Islet precursor cell (in vitro differentiated cells): Measurements from ENCODE around the gene USP47.

Source experiments
- DNase-seq: peaks from one replicate; pipeline ENCODE4 v3.0.0-alpha.2; 2018

Gene USP47

DNA sequence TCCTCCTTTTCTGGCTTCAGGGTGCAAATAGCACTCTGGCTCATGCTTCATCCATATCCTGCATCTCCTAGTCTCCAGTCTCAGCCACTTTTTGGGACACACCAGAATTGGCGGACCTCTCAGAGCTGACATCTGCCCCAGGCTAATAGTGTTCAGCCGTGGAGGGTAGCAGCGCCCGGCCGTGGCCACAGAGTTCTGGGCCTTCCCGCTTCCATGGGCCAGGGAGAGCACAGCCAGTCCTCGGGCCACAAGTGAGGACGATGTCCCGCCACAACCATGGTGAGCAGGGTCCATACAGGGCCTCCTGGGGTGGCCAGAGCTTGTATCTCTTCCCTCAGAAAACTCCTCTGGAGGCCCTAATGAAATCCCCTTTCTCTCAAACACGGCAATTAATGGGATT, 140.7 kb downstream of the USP47 start:
- no peak for DNase-seq

DNA sequence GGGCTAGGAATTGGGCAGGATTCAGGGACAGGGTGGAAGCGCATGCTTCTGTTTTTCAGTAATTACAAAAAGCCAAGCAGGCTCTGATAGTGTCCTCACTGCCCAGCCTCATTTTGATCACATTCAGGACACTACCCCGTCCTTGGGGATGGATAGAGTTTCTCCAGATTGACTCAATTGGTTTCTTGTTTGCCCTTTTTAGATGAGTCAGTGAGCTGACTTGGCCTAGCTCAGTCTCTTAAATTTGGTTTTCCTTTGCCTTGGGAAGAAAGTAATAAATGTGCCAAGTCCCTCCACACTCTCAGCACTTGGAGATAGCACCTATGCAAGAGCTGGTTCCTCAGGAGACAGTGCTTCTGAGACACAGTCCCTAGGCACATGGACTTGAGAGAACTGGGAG, 141.2 kb downstream of the USP47 start:
- no peak for DNase-seq

DNA sequence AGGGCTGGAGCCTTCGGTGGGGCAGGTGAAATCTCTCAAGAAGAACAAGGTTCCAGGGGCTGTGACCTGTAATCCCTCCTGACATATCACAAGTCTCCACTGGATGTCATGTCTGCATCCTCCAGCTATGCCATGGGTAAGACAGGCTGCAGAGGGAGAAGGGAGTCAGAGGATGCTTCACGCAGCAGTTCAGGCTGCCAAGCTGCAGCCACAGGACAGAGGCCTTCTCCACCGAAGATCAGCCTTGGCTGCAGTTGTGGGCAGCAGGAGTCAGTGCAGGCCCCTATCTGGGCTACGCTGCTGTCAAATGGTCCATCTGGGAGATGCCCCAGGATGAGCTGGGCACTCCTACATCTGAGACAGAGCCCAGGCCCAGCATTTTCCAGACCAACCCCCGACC, 141.7 kb downstream of the USP47 start:
- DNase-seq = no peak

DNA sequence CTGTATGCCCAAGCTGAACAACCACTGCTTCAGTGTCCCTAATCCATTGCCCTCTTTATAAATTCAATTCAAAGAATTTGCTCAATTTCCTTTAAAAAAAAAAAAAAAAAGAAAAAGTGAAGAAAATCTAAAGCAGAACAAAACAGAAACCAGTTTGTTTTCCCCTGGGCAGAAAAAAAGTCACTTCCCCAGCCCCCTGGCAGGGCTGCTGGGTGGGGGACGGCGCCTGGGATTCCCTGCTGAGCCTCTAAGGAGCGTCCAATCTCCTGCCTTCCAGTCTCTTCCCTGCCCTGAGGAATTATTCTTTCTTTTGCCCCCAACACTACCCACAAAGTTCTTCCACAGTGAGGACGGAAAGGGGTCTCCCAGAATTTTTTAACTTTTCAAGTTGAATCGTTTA, 142.8 kb downstream of the USP47 start:
- no peak for DNase-seq

DNA sequence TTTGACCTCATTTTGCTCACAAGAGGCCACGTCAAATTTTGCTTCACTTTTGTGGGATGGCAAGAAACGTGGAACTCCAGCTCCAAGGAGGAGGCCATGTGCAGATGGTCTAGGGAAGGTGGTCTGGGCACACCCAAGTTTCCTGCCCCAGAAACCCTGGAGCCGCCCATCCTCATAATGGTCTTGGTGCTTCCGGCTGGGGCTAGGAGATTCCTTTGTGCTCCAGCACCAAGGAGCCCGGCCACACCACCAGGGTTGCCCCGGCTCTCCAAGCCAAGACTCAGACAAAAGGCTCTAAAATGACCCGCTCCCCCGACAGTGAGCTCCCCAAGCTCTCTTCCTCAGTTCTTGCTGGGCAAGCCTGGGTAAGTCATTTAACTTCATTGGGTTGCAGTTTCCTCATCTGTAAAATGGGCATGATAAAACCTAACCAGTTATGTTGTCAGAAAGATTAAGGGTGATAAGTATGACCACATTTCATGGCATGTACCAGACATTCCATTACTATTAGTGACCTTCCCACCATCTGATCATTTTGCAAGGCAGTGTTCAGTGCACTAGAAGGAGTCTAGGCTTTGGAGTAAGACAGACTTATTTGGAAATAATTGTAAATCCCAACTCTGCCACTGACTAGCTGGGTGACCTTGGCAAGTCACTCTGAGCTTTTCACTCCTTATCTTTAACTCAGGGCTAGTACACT, 143.4 kb downstream of the USP47 start:
- DNase-seq = no peak

DNA sequence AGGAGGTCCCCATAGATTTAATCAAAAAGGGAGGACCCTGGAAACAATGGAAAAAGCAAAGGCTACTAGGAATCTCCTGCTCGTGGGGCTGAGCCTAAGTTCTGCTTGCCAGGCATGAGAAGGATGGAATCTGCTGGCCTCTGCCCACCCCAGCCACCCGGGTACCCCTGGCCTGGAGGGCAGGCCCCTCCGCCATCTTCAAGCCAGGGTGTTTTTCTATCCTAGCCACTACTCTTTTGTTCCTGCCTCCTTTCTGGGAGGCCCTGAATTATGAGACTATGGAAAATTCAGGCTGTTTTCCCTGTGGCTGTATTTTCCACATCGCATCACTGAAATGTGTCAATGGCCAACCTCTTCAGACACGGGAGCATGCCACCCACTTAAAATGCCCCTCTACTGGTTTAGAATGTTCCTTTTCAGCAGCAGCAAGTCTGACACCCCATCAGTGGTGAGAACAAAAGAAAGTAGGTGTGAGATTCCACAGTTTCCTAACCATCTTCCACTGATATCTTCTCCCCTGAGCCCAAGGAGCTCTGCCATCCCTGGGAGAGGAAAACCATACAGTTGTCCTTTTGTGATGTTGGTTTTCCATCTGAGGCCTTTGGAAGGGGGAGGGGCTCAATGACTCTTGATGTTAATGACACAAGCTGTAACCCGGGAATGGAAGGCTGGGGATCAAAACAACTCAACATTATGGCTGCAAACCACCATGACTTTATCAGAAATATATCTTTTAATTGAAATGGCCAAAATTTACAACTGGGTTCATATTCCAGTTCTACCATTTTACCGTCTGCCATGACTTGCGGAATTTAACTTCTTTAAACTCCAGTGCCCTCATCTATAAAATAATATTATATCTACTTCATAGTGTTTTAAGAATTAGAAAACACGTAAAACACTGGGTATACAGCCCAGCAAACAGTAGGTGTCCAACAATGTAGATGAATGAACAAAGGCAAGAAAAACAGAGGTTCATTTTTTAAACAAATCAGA, 144.5 kb downstream of the USP47 start:
- no peak for DNase-seq

DNA sequence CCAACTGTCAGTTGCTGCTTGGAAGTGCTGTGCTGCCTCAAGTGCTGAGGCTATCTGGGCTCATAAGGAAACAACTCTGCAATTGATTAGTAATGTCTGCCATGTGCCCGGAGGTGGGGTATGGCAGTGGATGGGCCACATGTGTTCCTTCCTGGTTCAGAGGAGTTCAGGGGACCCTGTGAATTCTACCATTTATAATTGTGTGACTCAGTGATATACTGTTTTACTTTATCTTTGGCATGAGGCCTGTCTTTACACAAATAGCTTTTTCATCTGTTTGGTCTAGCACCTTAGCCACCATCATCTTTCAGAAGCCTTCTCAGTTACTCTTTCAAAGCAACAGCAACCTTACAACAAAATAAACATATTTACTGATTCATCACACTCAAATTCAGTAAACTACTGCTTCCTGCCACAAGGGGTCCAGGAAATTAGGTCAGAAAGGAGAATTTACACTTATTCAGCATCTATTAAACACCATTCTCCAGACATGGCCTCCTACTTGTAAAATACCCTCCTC, 145.8 kb downstream of the USP47 start:
- DNase-seq = peak; percentile 51

DNA sequence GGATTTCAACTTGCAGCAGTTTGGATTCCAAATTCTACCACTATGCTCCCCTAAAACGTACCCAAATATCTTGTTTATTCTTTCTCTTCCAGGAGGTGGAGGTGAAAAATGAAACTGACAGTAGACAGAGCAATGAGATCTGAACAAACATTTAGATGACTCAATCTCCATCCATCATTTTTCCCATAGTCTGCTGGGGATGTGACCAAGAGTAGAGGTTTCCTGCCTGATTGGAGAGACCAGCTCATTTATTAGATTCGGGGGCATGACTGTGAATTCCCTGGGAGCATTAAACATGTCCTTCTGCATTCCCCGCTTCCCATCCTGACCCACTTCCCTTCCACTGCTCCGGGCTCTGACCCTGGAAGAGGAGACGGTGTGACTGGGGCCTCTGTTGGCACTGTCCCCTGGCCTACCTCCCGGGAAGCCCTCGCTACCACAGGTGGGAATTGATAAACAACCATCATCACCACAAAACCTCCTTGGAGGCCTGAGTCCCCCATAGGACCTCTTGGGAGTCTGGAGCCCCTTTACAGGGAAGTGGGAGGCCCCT, 146.4 kb downstream of the USP47 start:
- no peak for DNase-seq

DNA sequence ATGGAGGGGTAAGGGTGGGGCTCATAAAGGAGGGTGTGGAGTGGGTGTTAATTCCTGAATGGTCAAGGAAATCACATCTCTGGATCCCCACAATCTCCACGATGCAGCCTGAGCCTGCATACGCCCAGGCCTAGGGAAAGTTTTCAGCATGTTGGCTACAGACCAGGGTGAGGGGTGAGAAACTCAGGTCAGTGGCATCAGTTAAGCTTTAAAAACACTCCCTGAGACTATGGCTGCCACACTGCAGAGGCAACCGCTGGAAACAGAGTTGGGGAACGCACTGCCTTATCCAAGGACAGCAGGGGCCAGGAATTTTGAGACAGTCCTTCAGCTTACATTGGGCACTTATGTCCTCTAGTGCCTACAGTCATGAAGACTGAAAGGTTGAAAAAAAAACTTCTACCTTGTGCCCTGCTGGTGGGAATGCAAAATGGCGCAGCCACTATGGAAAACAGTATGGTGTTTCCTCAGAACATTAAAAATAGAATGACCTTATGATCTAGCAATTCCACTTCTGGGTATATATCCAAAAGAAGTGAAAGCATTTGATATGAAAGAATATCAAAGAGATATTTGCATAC, 147.0 kb downstream of the USP47 start:
- peak; percentile 51 for DNase-seq

DNA sequence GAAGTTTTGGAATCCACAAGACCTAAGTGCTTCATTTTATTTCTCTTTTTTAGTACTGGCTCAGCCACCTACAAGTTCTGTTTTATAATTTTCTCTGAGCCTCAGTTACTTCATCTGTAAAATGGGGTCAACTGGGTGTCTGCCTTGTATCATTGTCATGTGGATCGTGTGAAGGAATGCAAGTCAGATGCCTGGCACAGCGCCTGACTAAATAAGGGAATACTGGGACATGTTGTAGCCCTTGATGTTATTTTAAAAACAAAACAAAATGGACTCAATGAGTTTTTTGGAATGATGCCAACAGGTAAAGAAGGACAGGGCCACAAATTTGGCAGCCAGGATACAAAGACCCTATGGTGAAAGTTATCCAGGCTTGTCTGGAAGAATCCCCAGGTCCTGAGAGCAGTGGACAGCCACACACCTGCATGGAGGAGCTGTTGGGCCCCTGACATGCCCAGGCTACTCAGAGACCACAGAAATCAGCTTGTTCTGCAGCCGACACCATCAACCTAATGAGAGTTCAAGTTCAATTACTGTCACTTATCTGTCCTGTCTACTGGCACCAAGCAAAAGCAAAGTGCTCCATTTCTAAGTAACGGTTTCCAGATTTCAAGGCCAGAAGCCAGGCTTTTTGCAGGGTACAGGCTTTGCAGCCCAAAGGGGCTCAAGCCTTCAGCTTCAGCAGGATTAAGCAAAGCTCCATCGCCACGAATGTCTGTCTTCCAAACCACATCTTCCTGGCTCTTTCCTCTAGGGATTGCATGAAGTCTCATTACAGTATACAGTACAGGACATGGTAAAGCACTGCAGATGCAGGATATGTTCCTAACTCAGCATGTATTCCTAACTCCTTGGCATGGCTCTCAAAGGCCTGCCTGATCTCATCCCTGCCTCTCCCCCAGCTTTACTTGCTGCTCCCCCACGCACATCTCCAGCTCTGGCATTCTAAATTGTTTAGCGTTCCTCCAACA, 148.3 kb downstream of the USP47 start:
- DNase-seq = peak; percentile 44

DNA sequence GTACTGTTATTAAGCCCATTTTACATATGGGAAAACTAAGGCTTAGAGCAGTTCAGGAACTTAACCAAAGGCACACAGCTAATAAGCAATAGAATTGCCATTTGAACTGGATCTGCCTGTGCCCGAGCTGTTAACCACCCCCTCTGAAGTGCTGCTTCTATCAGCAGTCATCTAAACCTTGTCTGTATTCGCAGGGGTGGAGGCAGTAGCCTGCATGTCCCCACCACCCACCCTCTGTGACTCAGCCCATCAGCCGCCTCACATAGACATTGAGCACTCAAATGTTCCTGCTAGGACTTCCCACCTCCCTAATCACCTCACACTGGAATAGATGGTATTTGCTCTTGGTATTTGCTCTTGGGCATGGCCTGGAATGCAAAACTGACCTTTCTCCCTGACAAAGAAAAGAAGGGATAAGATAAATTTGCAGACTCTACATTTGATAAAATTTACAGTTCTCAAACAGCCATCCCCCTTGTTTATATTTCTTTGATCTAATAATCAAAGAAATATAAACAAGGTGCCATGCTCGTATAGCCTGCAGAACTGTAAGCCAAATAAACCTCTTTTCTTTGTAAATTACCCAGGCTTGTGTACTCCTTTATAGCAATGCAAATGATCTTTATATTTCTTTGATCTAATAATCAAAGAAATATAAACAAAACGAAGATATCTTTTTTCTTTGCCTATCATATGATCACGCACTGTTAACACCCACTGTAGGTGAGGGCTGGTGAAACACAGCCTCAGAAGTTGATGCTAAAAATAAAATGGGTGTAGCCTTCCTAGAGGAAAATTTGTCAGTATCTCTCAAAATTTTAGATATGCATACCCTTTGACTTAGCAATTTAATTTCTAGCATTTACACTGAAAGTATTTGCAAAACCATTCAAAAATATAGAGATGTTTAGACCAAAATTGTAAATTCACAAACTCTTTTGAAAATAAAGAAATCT, 150.8 kb downstream of the USP47 start:
- peak; percentile 98 for DNase-seq

DNA sequence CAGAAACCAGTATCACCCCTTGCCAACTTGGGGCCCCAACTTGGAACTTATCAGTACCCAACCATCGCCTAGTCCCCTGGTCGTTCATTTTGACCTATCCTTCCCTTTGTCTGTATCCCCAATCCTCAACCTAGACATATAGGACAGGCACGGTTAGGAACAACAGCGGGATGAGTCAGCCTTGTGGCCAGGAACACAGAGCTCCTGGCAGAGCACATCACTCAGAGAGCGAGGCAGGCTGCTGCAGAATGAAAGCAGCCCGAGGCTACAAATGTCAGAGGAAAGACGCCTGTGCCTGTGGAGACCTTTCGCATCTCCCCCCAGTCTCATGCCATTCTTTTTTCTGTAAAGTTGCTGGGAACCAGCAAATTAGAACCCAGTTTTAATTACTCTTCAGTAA, 152.1 kb downstream of the USP47 start:
- DNase-seq = peak; percentile 98

DNA sequence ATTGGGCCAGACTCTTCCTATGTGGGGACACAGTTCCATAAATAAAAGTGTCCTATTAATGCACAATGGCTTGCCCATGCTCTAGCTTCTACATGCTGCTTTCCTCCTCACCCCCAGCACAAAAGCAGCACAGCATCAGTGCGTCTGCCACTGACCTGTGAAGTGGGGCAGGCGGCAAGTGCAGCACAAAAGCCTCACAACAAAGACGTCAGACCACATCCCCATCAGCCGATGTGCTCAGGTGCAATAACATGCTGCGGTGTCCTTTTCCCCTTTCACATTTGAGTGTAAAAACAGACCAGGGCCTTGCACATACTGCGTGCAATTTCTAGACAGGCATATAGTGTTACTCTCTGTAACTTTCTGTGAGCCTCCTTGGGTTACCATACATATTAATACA, 153.8 kb downstream of the USP47 start:
- peak; percentile 44 for DNase-seq

DNA sequence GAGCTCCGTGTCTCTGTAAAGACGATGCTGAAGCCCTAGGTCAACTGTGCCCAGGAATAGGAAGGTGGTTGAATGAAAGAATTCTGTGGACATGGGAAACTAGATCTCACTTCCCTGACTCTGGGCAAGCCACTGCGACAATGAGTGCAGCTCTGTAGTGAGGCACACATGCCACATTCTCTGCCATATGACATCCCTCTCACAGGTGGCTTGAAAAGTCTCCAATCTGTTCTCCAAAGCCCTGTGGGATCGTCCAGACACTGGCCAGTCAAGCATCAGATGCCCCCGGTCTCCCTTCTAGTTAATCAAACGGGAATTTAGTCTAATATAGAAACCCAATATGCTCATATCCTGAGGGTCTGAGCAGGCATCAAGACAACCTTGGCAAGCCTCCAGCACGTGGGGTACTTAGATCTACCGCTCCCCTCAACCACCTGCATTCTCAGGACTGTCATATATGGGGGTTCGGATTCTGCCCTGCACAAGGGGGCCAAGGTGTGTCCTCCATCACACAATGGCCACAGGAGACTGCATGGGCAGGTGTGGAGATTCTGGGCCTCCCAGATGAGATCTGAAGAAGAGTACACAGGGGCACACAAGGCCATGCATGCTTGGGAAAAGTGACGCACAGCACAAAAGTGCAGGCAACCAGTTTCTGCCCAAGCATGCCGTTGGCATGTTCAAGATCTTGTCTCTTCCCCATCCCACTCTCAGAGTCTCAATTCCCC, 154.7 kb downstream of the USP47 start:
- DNase-seq = no peak

DNA sequence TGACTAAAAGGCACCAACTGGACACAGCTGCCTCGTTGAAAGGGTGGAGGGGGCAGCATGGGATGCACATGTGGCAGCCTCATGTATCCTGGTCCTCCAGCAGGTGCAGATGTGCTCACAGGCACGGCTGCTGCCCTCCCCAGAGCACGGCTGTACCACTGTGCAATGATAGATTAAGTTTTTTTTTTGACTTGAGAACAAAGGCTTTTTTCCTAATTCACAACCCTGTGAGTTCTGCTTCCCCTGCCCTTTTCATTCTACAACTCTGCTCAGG, 155.2 kb downstream of the USP47 start:
- no peak for DNase-seq

DNA sequence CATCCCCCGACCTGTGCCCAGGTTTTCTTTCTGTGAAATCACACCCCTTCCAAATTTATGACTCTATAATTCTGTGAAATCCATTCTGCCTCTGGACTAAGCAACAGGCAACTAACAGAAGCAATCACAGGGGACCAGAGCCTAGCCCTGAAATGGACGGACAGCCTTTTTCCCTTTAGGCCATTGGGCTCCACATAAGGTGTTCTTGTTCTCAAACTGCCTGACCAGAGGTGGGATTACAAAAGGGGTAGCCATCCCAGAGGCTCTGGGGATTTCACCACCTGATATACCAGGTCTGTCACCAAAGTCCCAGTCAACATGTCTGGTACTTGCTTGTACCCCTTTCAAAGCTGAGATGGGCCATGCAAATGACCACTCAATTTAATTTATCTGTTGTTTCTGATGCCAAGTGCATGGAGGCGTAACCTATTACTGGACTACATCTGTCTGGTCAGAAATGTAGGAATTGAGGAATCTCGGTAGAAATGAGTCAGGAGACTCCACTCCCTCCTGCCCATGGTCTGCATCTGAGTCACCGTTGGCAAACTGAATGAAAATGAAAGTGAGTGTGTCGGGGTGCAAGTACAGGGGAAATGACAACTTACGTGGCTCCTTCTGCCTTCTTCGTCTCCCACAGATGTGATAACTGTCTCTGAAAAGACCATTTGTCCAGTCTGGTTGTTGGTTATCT, 156.5 kb downstream of the USP47 start:
- DNase-seq = peak; percentile 49

DNA sequence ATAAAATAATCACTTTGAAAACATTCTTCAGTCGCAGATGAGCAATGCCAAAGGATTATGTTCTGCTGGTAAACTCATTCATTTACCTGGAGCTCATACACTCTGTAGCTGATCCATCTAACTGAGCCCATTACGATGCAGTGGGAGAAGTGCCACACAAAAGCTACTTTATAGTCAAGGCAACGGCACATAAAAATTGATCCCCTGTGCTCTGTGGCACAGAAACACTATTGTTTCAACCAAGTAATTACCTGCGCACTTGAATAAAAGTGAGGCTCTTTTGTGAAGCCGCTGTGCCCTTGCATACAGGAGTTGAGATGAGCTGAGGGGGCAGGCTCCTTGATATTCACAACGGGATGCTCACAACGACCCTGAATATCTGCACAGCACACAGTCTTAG, 159.4 kb downstream of the USP47 start:
- DNase-seq = no peak

DNA sequence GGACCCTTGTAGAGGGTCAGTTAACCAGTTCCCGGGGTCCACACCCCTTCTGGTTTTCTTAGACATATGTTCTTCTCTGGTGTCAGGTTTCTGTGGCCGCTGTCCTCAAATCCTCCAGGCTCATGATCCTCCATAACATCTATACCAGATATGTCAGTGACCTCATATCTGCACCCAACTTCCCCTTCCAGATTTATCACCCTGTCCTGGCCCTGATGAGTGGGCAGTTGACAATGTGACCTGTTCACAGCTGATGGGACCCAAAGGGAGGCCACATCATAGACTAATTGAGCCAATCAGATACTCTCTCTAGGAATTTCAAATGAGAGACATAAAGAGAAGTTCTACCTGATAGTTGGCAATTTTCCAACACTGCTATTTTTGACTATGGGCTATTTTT, 161.6 kb downstream of the USP47 start:
- no peak for DNase-seq

DNA sequence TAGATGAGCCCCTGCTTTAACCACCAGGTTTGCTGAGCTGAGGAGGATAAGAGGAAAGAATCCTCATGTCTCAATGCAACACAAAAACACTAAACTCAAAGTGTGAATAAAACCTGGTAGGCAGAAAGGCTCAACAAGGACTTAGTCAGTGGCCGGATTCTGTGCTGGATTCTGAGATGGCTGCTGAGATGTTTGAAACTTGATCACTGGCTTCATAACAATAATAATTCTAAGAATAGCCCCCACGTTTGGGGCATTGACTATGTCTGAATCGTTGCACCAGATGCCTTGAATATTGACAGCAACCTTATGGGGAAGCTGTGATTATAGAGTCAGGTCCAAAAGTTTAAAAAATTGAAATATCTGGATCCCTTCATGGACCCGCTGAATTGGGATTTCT, 162.0 kb downstream of the USP47 start:
- no peak for DNase-seq

DNA sequence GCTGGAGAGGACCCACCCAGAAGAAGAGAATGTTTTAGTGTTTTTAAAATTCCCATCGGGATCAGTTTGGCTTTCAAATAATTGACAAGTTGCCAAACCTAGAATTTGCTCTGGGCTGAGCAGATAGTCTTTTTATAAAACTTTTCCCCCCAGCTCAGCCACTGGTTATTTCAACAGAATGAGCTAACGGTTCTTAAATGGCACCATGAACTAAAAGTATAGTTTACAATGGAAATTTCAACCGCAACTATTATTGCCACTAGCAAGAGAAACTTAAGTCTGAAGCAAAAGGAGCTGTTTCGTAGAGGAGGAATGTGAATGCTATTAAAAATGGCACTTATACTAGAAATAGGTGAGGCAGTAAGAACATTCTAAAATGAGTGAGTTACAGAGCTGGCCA, 163.3 kb downstream of the USP47 start:
- no peak for DNase-seq
